Measurements from ENCODE around the gene KCNK3. TPM values are rescaled to one million over a fixed set of nuclear protein-coding genes. Genes with fewer than 3 reads are reported as not detected.

KCNK3 gene
- total RNA-seq, 1 experiment from 2014 or later = 0.09 TPM

GRCh38 chr2:26770986-26771586 lies 78.6 kb downstream of the KCNK3 start:
- WGBS (ENCODE audit: extremely low coverage, insufficient read length, low lambda C conversion rate) = no CpG with 5 or more reads among the region's 6 CpGs
- no peaks in the 10 kb centered on the region for H3K4me1 ChIP-seq (ENCODE audit: insufficient read depth, low read length)
- no peak overlapping the region for H3K23ac ChIP-seq (ENCODE audit: insufficient read length, low read depth, low read length)
- H4K20me1 ChIP-seq (ENCODE audit: control insufficient read depth, insufficient read depth, insufficient read length) = no peaks in the 10 kb centered on the region
- H3K27ac ChIP-seq (ENCODE audit: insufficient read length, low read depth, low read length) = no peak overlapping the region
- no peak overlapping the region for H2BK5ac ChIP-seq (ENCODE audit: insufficient read length, low read length)
- peaks cover 0 to 6% (median 5%) of the 10 kb centered on the region in 3 experiments; a peak in 2 of 7 replicates for H3K36me3 Mint-ChIP-seq (ENCODE audit: insufficient read depth in 1 of 3, low read depth in 3 of 3)
- no peak overlapping the region for H4K5ac ChIP-seq (ENCODE audit: insufficient read length, low read depth, low read length)
- no peaks in the 10 kb centered on the region for H3K9me3 Mint-ChIP-seq
- H3K79me1 ChIP-seq (ENCODE audit: insufficient read depth, low read depth, low read length, poor library complexity, severe bottlenecking) = no peaks in the 10 kb centered on the region
- H3K4me2 ChIP-seq (ENCODE audit: insufficient read depth, insufficient read length, low read length) = no peak overlapping the region
- H3K9me3 ChIP-seq (ENCODE audit: control insufficient read depth, low read depth, low read length) = no peaks in the 10 kb centered on the region
- H3T11ph ChIP-seq (ENCODE audit: low read length) = no peak overlapping the region
- H3K18ac ChIP-seq (ENCODE audit: insufficient read length, low read depth, low read length) = no peak overlapping the region
- no peak overlapping the region for H2BK120ac ChIP-seq (ENCODE audit: low read depth, low read length, poor library complexity, severe bottlenecking)
- no peak overlapping the region for H3K14ac ChIP-seq (ENCODE audit: insufficient read depth, low read length)
- H4K8ac ChIP-seq (replicated peaks; ENCODE audit: insufficient read length, low read depth, low read length) = no peak overlapping the region
- H3K79me2 ChIP-seq (ENCODE audit: insufficient read depth, low read length) = no peaks in the 10 kb centered on the region
- no peaks in the 10 kb centered on the region for H3K27me3 ChIP-seq (ENCODE audit: insufficient read depth, low read length)
- no peak overlapping the region for H2BK20ac ChIP-seq (ENCODE audit: low read depth, low read length, poor library complexity, severe bottlenecking)
- peak overlapping the region in 1 of 2 experiments; percentile 28; a peak in 1 of 5 replicates for H3K4me3 Mint-ChIP-seq
- no peak overlapping the region for H2AK5ac ChIP-seq (ENCODE audit: insufficient read length, low read length)
- H3K23me2 ChIP-seq (ENCODE audit: insufficient read length, low read depth, low read length, poor library complexity, severe bottlenecking) = no peaks in the 10 kb centered on the region
- no peak overlapping the region for H3K56ac ChIP-seq (ENCODE audit: insufficient read length, low read depth, low read length)
- H3K9ac ChIP-seq (ENCODE audit: extremely low read depth, insufficient read length, low read length) = no peak overlapping the region
- H3K4ac ChIP-seq (ENCODE audit: low read depth, low read length) = no peak overlapping the region
- peaks cover 3 to 6% of the 10 kb centered on the region in 2 experiments for H3K4me1 Mint-ChIP-seq
- no peak overlapping the region for H4K91ac ChIP-seq (ENCODE audit: insufficient read length, low read depth, low read length)
- no peak overlapping the region for H2BK12ac ChIP-seq (ENCODE audit: insufficient read length, low read depth, low read length)
- no peak overlapping the region for H2BK15ac ChIP-seq (ENCODE audit: low read depth, low read length)
- H3K27me3 Mint-ChIP-seq (ENCODE audit: low read depth) = no peaks in the 10 kb centered on the region
- peak; percentile 43 for DNase-seq
- no peak overlapping the region for H3K27ac Mint-ChIP-seq
- no peak overlapping the region for H2AFZ ChIP-seq (ENCODE audit: low read length)
- peak; percentile 51; the same call in 1 of the 3 replicates for TF ChIP-seq CTCF (conservative IDR thresholded peaks at IDR 0.05)

Measured in H9 (cell line).